Skeletal muscle cell (primary cell): ENCODE measurements around the gene LORICRIN.
"Not testable (repeated sequence)": the region's sequence is repeated elsewhere in the genome, so short reads cannot be mapped to it uniquely, and the experiment has no call there.

Source experiments
- DNase-seq: peaks from one replicate; pipeline ENCODE4 v3.0.0-alpha.2; 2010; ENCODE audit warnings: low read depth
- H3K4me3 ChIP-seq: 2 replicates; pipeline ENCODE4 v1.5.1; 2011; ENCODE audit warnings: low read depth, mild to moderate bottlenecking, control low read depth, low read length, moderate library complexity

The LORICRIN gene, protein sequence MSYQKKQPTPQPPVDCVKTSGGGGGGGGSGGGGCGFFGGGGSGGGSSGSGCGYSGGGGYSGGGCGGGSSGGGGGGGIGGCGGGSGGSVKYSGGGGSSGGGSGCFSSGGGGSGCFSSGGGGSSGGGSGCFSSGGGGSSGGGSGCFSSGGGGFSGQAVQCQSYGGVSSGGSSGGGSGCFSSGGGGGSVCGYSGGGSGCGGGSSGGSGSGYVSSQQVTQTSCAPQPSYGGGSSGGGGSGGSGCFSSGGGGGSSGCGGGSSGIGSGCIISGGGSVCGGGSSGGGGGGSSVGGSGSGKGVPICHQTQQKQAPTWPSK

DNA sequence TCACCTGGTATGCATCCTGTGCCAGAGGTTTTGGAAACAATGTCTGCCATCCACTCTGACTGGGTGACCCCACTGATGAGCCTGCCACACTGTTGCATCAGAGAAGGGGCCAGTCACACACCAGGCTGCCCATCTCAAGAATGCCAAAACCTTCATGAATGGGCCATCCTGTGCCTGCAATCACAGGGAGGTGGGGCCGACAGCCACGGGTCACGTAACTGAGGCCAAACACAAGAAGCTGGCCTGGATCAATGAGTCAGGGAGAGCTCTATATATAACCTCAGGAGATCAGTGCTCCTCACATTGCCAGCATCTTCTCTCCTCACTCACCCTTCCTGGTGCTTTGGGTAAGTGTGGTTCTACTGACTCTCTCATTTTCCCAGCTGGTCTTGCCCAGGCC, at the start of gene LORICRIN:
TSS of gene LORICRIN (plus strand) at position 301 of the 400 bp plus-strand sequence. CDS start 1,263 bp downstream, outside the sequence.
- no peak within 1 kb of the TSS for H3K4me3 ChIP-seq
- DNase-seq = no peak

DNA sequence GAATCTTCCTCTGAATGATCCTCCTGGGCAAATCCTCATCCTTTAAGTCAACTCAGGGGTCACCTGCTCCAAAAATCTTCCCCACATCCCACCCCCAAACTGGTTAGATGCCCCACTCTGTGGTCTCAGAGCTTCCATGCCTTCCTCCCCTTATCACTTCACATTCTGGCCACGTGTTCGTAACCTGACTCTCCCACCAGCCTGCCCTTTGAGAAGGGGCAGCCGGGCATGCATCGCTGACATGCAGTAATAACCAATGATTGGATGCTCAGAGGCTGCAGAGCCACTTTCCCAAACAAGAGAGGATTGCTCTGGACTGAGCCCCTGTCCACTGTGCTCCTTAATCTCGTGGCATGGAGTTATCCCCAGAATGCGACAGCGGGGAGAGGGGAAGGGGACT, 49.3 kb upstream of the LORICRIN start:
- no peak for DNase-seq
- no peak overlapping the region for H3K4me3 ChIP-seq

DNA sequence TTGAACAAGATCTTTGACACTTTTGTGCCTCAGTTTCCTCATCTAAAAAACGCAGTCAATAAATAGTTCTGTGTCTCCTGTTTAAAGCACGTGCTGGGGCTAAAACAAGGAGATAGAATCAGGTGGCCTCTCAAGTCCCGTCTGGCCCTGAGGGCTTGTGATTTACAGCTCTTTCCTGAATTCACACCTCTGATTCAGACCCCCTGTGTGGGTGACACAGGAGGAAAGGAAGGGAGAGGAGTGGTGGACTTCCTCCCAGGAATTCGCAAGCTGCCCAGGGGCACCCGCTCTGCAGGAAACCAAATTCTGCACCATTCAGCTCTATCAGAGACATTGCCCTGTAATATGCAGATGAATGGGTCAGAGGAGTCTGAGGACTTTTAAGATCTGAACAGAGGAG, 47.3 kb upstream of the LORICRIN start:
- DNase-seq = no peak

DNA sequence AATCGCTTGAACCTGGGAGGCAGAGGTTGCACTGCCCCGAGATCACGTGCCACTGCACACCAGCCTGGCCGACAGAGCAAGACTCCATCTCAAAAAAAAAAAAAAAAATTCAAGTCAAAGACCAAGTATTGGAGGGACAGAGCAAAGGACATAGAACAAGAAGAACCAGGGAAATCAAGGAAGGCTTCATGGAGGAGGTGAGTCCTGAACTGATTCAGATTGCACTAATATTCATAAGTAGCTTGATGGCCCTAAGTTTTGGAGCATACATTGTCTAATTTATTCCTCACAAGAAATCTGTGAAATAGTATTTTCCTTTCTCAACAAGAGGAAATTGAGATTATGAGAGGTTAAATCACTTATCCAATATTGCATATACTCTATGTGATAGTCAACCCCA, 46.0 kb upstream of the LORICRIN start:
- H3K4me3 ChIP-seq = no peak overlapping the region
- DNase-seq = no peak

More for the DNA sequence above, 47.3 kb upstream of the LORICRIN start:
- no peak overlapping the region for H3K4me3 ChIP-seq

DNA sequence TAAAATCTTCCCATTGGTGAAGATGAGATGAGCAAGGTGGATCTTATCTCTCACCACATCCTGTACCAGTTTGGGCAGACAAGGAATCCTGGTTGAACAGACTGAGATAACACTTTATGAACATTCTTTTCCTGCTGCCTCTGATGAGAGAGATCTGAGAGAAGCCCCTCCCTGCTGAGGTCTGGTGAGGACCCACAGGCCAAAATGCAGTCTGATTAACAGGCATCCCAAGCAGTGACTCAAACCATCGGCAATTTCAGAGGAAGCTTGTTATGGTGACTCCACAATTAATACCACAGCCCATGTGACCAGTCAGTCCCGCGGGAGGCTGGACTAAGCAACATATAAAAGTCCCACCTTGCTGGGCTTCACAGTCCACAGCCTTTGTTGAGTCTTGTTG, 42.3 kb upstream of the LORICRIN start, which contains the start of gene PRR9:
TSS of gene PRR9 (plus strand) at position 373 of the 400 bp plus-strand sequence. CDS start 561 bp downstream, outside the sequence.
- no peak within 1 kb of the TSS for H3K4me3 ChIP-seq
- DNase-seq = no peak

DNA sequence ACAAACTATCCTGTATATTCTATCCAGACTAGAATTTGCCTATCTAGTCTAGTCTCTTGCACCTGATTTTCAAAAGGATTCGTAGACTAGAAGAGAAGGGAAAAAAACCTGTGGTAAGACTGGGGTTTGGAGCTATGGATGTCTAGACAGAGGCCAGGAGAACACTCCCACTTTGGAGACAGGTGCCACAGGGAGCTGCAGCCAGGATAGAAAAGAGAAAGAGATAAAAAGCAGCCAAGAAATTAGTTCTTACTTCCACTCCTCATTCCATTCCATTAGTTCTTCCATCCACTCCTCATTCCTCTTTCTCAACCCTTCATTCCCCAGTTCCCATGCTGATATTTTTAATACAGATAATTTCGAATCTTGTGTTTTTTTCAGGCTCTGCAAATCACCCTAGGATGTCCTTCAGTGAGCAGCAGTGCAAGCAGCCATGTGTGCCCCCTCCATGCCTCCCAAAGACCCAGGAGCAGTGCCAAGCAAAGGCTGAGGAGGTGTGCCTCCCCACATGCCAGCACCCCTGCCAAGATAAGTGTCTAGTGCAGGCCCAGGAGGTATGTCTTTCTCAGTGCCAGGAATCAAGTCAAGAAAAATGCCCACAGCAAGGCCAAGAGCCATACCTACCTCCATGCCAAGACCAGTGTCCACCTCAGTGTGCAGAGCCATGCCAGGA, 41.6 kb upstream of the LORICRIN start:
- no peak overlapping the region for H3K4me3 ChIP-seq
- no peak for DNase-seq

DNA sequence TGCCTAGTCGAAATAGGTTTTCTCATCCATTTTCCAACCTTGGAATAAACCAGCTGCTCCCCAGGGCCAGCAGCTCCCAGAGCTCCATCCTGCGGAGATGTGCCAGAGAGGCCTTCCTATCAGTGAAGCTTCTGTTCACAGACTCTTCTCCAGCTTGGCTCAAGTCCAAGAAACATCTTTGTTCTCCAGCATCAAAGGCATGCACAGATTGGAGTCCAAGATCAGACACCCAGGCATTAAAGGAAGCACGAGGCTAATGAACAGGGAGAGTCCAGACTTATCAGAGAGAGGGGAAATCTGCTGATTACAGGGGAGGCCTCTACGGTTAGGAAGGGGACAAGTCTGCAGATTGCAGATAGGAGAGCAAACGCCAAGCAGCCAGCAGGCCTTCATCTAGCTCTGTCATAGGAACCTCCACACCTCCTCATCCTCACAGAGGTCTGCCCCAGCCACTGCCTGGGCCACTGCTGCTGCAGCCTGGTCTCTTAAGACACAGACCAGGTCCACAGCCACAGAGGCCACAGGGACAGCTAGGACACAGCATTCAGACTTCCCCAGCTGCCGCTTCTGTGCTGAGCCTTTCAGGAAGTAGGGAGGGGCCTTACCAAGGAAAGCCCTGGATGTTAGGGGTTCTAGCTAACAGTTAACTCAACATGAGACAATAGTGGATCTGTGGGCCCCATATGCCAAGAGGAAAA, 38.7 kb upstream of the LORICRIN start:
- no peak overlapping the region for H3K4me3 ChIP-seq
- no peak for DNase-seq

DNA sequence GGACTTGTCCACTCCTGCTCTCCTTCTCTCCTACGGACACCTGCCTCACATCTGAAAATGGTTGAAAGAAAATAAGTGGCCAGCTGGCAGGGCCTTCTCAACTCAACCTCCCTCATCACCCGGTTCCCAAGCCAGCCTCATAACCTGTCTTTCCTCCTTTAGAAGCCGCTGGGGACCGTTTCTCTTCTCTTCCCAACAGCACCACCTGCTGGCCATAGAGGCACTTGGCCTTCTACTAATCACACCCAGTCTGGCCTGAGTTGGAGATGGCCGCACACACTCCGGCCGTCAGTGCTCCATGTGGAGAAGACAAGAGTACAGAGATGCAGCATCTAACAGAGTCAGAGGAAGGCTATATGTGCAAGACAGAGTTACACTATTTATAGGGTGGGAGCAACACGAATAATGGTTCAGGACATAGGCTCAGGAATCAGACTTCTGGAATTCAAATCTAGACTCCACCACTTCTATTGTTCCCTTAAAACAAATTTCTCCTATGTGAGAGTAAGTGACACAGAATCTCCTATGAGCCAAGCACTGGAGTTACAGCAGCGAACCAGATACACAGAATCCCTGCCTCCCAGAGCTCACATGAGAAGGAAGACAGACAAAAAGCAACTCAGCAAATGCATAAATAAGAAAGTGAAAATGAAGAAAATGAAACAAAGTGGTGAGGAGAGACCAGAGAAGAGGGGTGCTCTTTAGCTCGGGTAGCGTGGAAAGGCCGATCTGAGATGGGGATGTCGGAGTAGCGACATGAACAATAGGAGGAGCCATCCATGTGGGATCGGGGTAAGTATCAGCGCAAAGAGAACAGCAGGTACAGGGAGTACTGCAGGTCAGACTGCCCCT, 36.2 kb upstream of the LORICRIN start:
- DNase-seq, H3K4me3 ChIP-seq: not testable (repeated sequence)

DNA sequence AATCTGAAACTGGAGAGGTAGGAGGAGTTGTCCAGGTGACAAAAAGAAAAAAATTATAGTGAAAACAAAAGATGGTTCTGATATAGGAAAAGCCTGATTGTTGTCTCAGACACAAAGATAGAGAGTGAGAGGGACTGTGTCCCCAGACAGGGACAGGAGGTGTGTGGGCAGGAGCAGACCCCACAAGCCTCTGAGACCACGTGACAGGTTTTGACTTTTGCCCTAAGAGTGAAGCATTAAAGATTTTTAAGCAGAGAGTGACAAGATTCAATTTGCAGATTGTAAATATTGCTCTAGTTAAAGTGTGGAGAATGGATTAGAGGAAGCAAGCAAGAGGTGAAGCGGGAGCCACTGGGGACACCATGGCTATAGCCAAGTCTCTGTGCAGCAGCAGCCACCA, 31.7 kb upstream of the LORICRIN start:
- no peak for DNase-seq
- H3K4me3 ChIP-seq = no peak overlapping the region

DNA sequence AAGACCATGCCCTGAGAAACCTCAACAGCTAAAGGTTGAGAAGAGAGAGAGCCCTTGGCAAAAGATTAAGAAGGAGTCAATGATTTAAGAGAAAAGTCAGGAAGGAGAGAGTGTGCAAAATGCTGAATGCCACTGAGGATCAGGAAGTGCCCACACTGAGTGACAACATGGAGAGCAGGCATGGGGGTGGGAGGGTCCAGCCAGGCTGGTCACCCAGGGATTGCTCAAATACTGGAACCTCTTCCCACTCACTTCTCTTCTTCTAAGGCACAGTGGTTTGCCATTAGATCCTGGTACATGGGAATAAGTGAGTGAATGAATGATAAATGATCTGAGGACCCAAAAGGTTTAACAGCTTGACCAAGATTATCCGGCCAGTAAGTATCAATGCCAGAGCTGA, 31.0 kb upstream of the LORICRIN start:
- H3K4me3 ChIP-seq = no peak overlapping the region
- DNase-seq = no peak

DNA sequence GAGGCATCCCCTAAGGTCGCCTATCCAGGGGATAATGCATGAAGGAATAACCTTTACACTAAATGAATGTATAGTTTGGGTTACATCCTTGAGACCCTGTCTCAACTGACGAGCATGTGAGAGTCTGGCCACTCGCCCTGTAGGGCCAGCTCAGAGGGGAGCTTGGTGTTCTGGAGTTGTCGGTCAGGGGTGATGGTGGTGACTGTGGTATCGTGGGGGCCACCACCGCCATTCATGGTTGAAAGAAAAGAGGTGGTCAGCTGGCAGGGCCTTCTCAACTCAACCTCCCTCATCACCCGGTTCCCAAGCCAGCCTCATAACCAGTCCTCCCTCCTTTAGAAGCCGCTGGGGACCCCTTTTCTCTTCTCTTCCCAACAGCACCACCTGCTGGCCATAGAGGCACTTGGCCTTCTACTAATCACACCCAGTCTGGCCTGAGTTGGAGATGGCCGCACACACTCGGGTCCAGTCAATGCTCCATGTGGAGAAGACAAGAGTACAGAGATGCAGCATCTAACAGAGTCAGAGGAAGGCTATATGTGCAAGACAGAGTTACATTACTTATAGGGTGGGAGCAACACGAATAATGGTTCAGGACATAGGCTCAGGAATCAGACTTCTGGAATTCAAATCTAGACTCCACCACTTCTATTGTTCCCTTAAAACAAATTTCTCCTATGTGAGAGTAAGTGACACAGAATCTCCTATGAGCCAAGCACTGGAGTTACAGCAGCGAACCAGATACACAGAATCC, 30.2 kb upstream of the LORICRIN start:
- not testable (repeated sequence) for DNase-seq

DNA sequence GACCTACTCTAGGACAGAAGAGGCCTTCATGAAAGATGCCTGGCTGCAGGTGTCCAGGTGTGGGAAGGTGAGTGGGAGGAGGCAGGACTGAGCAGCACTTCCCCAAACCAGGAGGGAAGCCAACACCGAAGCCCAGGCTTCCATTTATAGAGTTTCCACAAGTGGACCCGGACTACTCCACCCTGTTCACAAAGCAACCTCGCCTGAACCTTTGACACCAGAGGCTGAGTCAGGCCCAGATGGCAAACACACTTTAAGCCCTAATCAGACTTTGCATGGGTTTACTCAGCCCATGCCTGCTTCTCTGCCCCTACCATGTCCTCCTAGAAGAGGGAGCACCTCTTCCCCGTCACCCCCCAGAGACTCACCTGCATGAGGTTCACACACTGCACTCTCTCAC, 28.1 kb upstream of the LORICRIN start:
- no peak for DNase-seq
- H3K4me3 ChIP-seq = no peak overlapping the region

More for the DNA sequence above, 30.2 kb upstream of the LORICRIN start:
- H3K4me3 ChIP-seq = not testable (repeated sequence)

DNA sequence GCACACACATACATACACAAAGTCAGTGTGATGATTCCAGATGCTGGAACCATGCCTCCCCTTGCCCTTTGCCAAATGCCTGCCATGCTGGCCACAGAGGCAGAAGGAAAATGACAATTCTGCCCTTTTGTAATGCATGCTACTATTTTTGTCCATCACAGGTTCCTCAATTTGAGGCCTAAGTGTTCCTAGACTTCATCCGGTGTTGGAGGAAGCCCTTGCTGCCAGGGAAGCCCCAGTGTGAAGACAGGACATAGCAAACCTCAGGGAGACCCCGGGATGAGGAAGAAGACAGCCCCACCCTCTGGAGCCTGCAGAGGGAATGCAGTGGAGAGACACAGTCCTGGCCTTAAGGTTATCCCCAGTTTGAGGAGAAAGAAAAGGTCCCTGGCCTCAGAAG, 27.7 kb upstream of the LORICRIN start:
- no peak overlapping the region for H3K4me3 ChIP-seq
- no peak for DNase-seq

DNA sequence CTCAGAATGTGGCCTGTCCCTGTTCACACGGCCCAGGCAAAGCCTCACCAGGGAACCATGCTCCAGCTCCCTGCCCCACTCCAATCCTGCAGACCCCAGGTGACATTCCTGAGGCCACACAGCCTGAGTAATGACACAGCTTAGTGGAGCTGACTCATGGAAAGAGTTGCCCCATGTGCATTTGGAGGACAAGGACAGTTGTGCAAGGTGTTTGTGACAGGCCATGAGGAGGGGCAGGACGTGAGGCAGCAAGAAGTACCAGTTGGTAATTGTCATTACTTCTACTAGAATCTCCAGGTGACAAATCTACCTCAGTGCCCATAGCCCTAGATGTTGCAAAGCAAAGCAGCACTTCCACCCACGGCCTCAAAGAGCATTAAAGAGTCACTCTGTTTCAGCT, 26.9 kb upstream of the LORICRIN start:
- DNase-seq = no peak
- H3K4me3 ChIP-seq = no peak overlapping the region

DNA sequence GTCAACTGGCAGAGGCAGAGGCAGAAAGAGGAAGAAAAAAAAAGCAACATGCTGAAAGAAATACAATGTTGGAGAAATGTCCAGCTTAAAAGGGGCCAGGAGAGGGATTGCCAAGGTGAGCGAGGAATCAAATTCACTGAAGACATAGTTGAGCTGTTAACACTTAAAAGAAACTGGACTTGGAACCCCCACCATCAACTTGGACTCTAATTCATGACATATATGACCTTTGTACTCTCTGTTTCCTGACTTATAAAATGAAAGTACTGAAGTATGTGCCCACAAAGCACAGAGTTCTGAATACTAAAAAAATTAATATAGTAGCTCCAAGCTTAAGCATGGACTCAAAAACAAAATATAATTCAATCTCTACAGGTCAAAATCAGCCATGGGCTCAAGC, 26.0 kb upstream of the LORICRIN start:
- DNase-seq = no peak
- no peak overlapping the region for H3K4me3 ChIP-seq

DNA sequence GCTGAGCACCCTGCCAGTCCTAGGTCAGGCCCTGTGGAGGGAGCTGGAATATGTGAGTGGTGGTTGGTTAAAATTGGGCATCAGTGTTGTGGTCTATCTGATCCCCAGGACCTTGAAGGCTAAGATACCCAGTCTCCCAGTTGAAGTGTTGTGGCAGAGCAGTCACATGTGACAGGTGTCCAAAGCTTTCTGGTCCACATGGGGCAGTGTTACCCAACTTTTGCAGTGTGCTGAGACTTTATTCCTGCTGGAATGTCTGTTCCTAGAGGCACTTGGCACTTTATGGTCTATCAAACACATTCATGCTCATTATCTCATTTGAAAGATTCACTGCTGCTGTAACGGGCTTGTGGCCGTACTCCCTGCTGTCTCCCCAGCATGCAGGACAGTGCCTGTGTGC, 21.0 kb upstream of the LORICRIN start:
- H3K4me3 ChIP-seq = no peak overlapping the region
- no peak for DNase-seq

DNA sequence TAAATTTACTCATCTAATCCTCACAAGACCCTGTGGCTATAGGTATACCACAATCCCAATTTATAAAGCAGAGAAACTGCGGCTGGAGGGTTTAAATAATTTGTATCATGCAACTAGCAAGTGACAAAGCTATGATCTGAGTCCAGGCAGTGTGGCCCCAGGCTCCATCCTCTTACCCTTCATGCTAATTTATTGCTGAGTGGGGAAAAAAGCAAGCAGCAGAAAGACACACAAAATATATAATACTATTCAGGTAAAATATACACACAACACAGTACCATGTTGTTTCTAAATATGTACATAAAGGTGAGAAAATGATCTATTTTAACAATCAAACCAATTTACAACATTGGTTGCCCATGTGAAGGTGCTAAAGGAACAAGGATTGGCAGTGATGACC, 17.3 kb upstream of the LORICRIN start:
- no peak for DNase-seq
- H3K4me3 ChIP-seq = no peak overlapping the region

DNA sequence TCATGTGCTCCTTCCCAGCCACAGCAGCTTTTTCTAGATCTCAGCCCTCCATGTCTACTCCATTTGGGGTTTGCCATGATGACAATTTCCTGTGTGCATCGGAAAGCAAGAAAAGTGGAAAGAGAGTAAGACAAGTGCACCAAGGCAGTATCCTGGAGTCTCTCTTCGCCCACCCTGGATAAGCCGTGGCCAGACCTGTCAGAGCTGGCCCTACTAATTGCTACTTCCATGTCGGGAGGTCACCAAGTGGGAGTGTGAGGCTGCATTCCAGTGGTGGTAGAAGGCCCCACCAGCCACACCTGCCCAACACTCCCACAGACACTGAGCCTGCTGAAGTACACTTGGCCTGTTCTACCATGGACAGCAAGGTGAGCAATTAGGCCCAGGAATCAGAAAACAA, 14.0 kb upstream of the LORICRIN start:
- DNase-seq = no peak
- no peak overlapping the region for H3K4me3 ChIP-seq

DNA sequence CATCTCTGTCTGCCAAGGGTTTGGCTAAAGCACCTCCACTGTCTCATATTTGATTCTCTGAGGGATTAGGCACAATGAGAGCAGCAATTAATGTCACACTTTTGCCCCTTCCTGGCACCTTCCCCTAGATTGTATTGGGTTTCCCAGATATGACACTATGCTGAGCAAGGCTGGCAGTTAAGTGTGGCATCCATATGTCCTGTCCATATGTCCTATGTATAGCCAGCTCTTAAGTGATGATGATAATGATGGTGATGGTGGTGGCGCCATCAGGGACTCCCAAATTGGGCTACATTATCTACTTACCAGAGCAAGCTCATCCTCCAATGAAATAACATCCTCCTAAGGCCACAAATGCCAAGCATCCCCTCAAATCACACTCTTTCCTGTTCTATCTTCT, 13.5 kb upstream of the LORICRIN start:
- H3K4me3 ChIP-seq = no peak overlapping the region
- DNase-seq = no peak
